IMR-90 (cell line): Measurements from ENCODE around the gene SNRK. TPM values are rescaled to one million over a fixed set of nuclear protein-coding genes. Genes with fewer than 3 reads are reported as not detected.

ENCODE experiments used
- ATAC-seq: fragments of 200-7000 bp; cut with Tn5 transposase; 2 replicates; pipeline ENCODE4 v1.9.1; 2020; ENCODE audit warnings: low read depth, mild to moderate bottlenecking, moderate library complexity
- BruUV-seq: library from RNA; stranded (reverse); fragments of 400-500 nt; replicated peaks from 2 replicates; lab custom pipeline; 2021; lab: Mats Ljungman, UMichigan
- CTCF ChIA-PET: fragments of 300-600 bp; formaldehyde crosslinking; extraction: SDS; loops from one replicate; lab custom pipeline; 2021; ENCODE audit warnings: antibody characterized with exemption; lab: Yijun Ruan, JAX
- POLR2A ChIA-PET: fragments of 300-600 bp; sonication (Branson Sonifier 250); formaldehyde crosslinking; loops from one replicate; lab custom pipeline; 2022; ENCODE audit warnings: antibody characterized with exemption; ENCODE audit not compliant: unreplicated experiment; lab: Charles Lee
- DNase-seq: peaks from one replicate; pipeline ENCODE4 v3.0.0; 2013
- H2AFZ ChIP-seq: replicated peaks from 2 replicates; pipeline ENCODE3; 2013; ENCODE audit warnings: low read length, mild to moderate bottlenecking; ENCODE audit not compliant: poor library complexity
- H2AK5ac ChIP-seq: 2 replicates; pipeline ENCODE4 v1.6.1; 2013; ENCODE audit warnings: low read depth, low read length, inconsistent platforms
- H2AK9ac ChIP-seq: replicated peaks from 2 replicates; pipeline ENCODE3; 2013; ENCODE audit warnings: mild to moderate bottlenecking, low read depth, low read length, moderate library complexity; ENCODE audit not compliant: poor library complexity
- H2BK120ac ChIP-seq: 2 replicates; pipeline ENCODE4 v1.6.1; 2013; ENCODE audit warnings: low read depth, low read length, inconsistent platforms
- H2BK15ac ChIP-seq: 3 replicates; pipeline ENCODE4 v1.6.1; 2013; ENCODE audit warnings: low read depth, low read length, inconsistent platforms
- H2BK20ac ChIP-seq: 2 replicates; pipeline ENCODE4 v1.6.1; 2013; ENCODE audit warnings: low read depth, mild to moderate bottlenecking, inconsistent platforms, low read length, moderate library complexity
- H2BK5ac ChIP-seq: 2 replicates; pipeline ENCODE4 v1.6.1; 2013; ENCODE audit warnings: mild to moderate bottlenecking, low read depth, low read length, inconsistent platforms; ENCODE audit not compliant: poor library complexity, severe bottlenecking
- H3K14ac ChIP-seq: replicated peaks from 2 replicates; pipeline ENCODE4 v1.6.1; 2013; ENCODE audit warnings: low read depth, low read length, inconsistent platforms
- H3K18ac ChIP-seq: 2 replicates; pipeline ENCODE4 v1.6.1; 2013; ENCODE audit warnings: low read depth, low read length, control low read depth
- H3K23ac ChIP-seq: 2 replicates; pipeline ENCODE4 v1.6.1; 2013; ENCODE audit warnings: low read depth, low read length, inconsistent platforms
- H3K27ac ChIP-seq: 2 replicates; pipeline ENCODE4 v1.5.1; 2013; ENCODE audit warnings: mild to moderate bottlenecking, control low read depth, low read length; ENCODE audit not compliant: insufficient read depth
- H3K27me3 ChIP-seq: 2 replicates; pipeline ENCODE4 v1.6.1; 2013; ENCODE audit warnings: low read length; ENCODE audit not compliant: control insufficient read depth, insufficient read depth
- H3K36me3 ChIP-seq: 2 replicates; pipeline ENCODE4 v1.6.1; 2013; ENCODE audit warnings: low read length, mixed read lengths; ENCODE audit not compliant: control insufficient read depth, insufficient read depth
- H3K4ac ChIP-seq: 2 replicates; pipeline ENCODE4 v1.6.1; 2013; ENCODE audit warnings: low read depth, low read length, inconsistent platforms
- H3K4me1 ChIP-seq: 2 replicates; pipeline ENCODE4 v1.6.1; 2013; ENCODE audit warnings: low read length, mixed read lengths; ENCODE audit not compliant: control insufficient read depth, insufficient read depth
- H3K4me2 ChIP-seq: 2 replicates; pipeline ENCODE4 v1.6.1; 2013; ENCODE audit warnings: low read depth, mild to moderate bottlenecking, control low read depth, low read length, moderate library complexity
- H3K4me3 ChIP-seq: 2 replicates; pipeline ENCODE4 v1.5.1; 2013; ENCODE audit warnings: low read depth, mild to moderate bottlenecking, control low read depth, low read length, moderate library complexity; ENCODE audit not compliant: insufficient read depth
- H3K56ac ChIP-seq: 2 replicates; pipeline ENCODE4 v1.6.1; 2013; ENCODE audit warnings: low read length, inconsistent platforms; ENCODE audit not compliant: insufficient read depth; ENCODE audit errors: extremely low read depth
- H3K79me1 ChIP-seq, 2 experiments: 2 replicates each; pipeline ENCODE4 v1.6.1; 2013; ENCODE audit warnings: low read length in 2 of 2, inconsistent platforms in 1 of 2, low read depth in 1 of 2
- H3K9ac ChIP-seq: 2 replicates; pipeline ENCODE4 v1.6.1; 2013; ENCODE audit warnings: low read depth, low read length, control low read depth
- H3K9me1 ChIP-seq: 2 replicates; pipeline ENCODE4 v1.6.1; 2013; ENCODE audit warnings: low read length, inconsistent platforms; ENCODE audit not compliant: insufficient read depth
- H3K9me3 ChIP-seq: 2 replicates; pipeline ENCODE4 v1.6.1; 2013; ENCODE audit warnings: low read length; ENCODE audit not compliant: control insufficient read depth, insufficient read depth
- H4K20me1 ChIP-seq: 2 replicates; pipeline ENCODE4 v1.6.1; 2013; ENCODE audit warnings: low read length, inconsistent platforms; ENCODE audit not compliant: insufficient read depth
- H4K5ac ChIP-seq: 2 replicates; pipeline ENCODE4 v1.6.1; 2013; ENCODE audit warnings: mild to moderate bottlenecking, low read depth, low read length, control low read depth
- H4K8ac ChIP-seq, 2 experiments: 2 replicates each; pipeline ENCODE4 v1.6.1; 2013; ENCODE audit warnings: low read depth in 2 of 2, low read length in 2 of 2, control low read depth in 1 of 2, inconsistent platforms in 1 of 2
- H4K91ac ChIP-seq: 2 replicates; pipeline ENCODE4 v1.6.1; 2013; ENCODE audit warnings: low read depth, low read length, inconsistent platforms; ENCODE audit not compliant: insufficient read depth
- CEBPB ChIP-seq: IDR thresholded peaks from 2 replicates; pipeline ENCODE4 v1.6.1; 2012; ENCODE audit warnings: low read depth, low read length, improper control_type of control experiment
- CHD1 ChIP-seq: IDR thresholded peaks from 2 replicates; pipeline ENCODE4 v1.6.1; 2012; ENCODE audit warnings: low read depth, low read length, improper control_type of control experiment
- CTCF ChIP-seq: conservative IDR thresholded peaks from 2 replicates; pipeline ENCODE4 v1.5.1; 2012; ENCODE audit warnings: mild to moderate bottlenecking, low read depth, low read length, improper control_type of control experiment
- MAZ ChIP-seq: IDR thresholded peaks from 2 replicates; pipeline ENCODE4 v1.6.1; 2012; ENCODE audit warnings: low read depth, mild to moderate bottlenecking, low read length, improper control_type of control experiment, moderate library complexity, borderline replicate concordance
- MXI1 ChIP-seq: IDR thresholded peaks from 2 replicates; pipeline ENCODE4 v1.6.1; 2012; ENCODE audit warnings: low read depth, mild to moderate bottlenecking, low read length, moderate library complexity, borderline replicate concordance
- WGBS, 2 experiments: methylation state at CpG; one replicate each; pipeline versions ENCODE4 v1.1.5 to v1.1.7; 2013; ENCODE audit warnings: missing lambda C conversion rate in 2 of 2; ENCODE audit not compliant: insufficient read length in 1 of 2; ENCODE audit errors: extremely low coverage in 2 of 2; 5-methylcytosine and 5-hydroxymethylcytosine counted together
- dilution Hi-C: fragments of 300-500 bp; cut with HindIII; formaldehyde crosslinking; loops from one replicate; pipeline ENCODE4 v1.14.3; 2018; ENCODE audit warnings: low sequenced_read_pairs; ENCODE audit not compliant: unreplicated experiment
- in situ Hi-C: fragments of 300-500 bp; cut with MboI; formaldehyde crosslinking; loops from 3 replicates; pipeline ENCODE4 v1.14.3; 2019; ENCODE audit warnings: low sequenced_read_pairs, inconsistent platforms, mixed read lengths
- intact Hi-C: fragments of 100-400 bp; cut with micrococcal nuclease; formaldehyde crosslinking; loops from 2 replicates; pipeline ENCODE4 v1.10.0; 2022
- polyA plus RNA-seq, 3 experiments: library from polyadenylated mRNA; depleted of rRNA; stranded (reverse); fragments of >200 nt; gene quantifications; 2 replicates each; pipeline ENCODE4 v1.2.3, GENCODE V29; 2012; ENCODE audit warnings: low replicate concordance in 1 of 3
- total RNA-seq: library from RNA; depleted of rRNA; stranded (reverse); fragments of >200 nt; gene quantifications from 2 replicates; pipeline ENCODE4 v1.2.3, GENCODE V29; 2012

The SNRK gene
- total and polyA plus RNA-seq, 2 of the 4 experiments (the other 2 are of a cell fraction), result 4.7 to 23.1 TPM

DNA sequence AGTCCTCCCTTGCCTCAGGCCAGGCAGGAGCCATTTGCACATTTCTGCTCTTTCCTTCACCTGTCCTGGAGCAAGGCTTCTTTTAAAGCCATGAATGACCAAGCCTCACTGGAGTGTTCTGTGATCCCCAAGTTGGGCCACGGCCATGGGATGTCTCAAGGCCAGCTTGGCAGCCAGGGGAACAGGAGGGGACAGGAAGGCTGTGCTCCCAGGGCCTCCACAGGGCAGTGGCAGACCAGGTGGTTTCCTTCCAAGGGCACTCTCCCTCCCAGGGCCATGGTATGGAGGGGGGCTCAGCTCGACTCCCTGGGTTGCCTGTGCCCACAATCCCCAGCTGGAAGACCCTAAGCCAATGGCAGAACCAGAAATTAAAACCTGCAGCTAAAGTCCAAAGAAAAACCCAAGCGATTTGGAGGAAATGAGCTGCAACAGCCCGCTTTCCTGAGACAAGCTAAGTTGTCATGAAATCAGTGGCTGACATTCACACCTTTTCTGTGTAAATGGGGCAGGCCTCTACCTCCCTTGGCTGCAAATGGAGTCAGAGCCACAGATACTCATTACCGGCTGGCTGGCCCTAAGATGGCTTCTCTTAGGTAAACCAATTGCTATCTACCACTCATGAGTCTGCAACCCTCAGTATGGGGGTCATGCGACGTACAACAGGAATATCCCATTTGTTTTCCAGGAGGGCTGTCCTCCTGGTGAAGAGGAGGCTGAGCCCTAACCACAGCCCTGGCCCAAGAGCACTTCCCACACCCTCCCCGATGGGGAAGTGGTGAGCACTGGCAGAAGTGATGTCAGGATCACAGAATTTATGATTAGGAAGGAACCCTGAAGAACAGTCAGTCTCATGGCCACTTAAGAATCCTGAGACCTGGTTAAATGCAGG is 83.3 kb downstream of the SNRK start:
- no peaks in the 10 kb centered on the region for H4K20me1 ChIP-seq
- H2AFZ ChIP-seq, result no peak overlapping the region
- 100% methylated on average over 2 of the region's 8 CpGs; no CpG with 5 or more reads in 1 of the 2 experiments for WGBS, 2 experiments
- H3K23ac ChIP-seq, result 0 out of 2 replicates have a peak overlapping the region, but pooled peaks have one; percentile 16
- no TSS peak for BruUV-seq
- H2AK5ac ChIP-seq, result no peak overlapping the region
- no peak overlapping the region for H3K9ac ChIP-seq
- H2BK120ac ChIP-seq, result no peak overlapping the region
- no peak overlapping the region for H3K4me2 ChIP-seq
- dilution Hi-C loops (no loop called here), in situ Hi-C loops (no loop called here), intact Hi-C loops (no loop called here)
- POLR2A ChIA-PET, result no interaction called here
- H4K8ac ChIP-seq, result no peak overlapping the region
- H3K9me3 ChIP-seq, result no peaks in the 10 kb centered on the region
- H3K4ac ChIP-seq, result no peak overlapping the region
- H2AK9ac ChIP-seq, result no peak overlapping the region
- H3K56ac ChIP-seq, result no peak overlapping the region
- peaks cover 7% of the 10 kb centered on the region; the same call in 1 of the 2 replicates for H3K4me1 ChIP-seq
- no peak overlapping the region for H3K27ac ChIP-seq
- no peak overlapping the region for H2BK15ac ChIP-seq
- H3K79me1 ChIP-seq, result peaks cover 0 to 5% of the 10 kb centered on the region in 2 experiments; a peak in 1 of 4 replicates
- CTCF ChIA-PET, result no interaction called here
- H2BK5ac ChIP-seq, result no peak overlapping the region
- TF ChIP-seq MAZ (no peak), CHD1 (no peak), CTCF (no peak), MXI1 (no peak), CEBPB (no peak)
- H3K36me3 ChIP-seq, result peaks cover 10% of the 10 kb centered on the region; the same call in 1 of the 2 replicates
- H3K14ac ChIP-seq, result no peak overlapping the region
- H3K18ac ChIP-seq, result no peak overlapping the region
- DNase-seq, result no peak
- H3K9me1 ChIP-seq, result peaks cover 16% of the 10 kb centered on the region
- H3K4me3 ChIP-seq, result no peak overlapping the region
- no peak for ATAC-seq
- no peaks in the 10 kb centered on the region for H3K27me3 ChIP-seq
- H2BK20ac ChIP-seq, result no peak overlapping the region
- no peak overlapping the region for H4K5ac ChIP-seq
- H4K91ac ChIP-seq, result no peak overlapping the region
